HG02571 (cell line): ENCODE measurements around the gene PLA2G10.
"Not testable (repeated sequence)": the region's sequence is repeated elsewhere in the genome, so short reads cannot be mapped to it uniquely, and the experiment has no call there.

ENCODE experiments used
- ATAC-seq: cut with Tn5 transposase; IDR thresholded peaks from one replicate; pipeline ENCODE4 v1.9.1; 2021; ENCODE audit warnings: mild to moderate bottlenecking, moderate library complexity; ENCODE audit not compliant: unreplicated experiment

PLA2G10 gene

GRCh38 chr16:14694129-14694528, at the start of gene PLA2G10:
Gene PLA2G10, minus strand, starts transcription at chr16:14694308. Its CDS starts 79 bp downstream, at chr16:14694229.
- not testable (repeated sequence) for ATAC-seq

GRCh38 chr16:14742273-14743128, 48.4 kb upstream of the PLA2G10 start, which contains the start of gene NPIPA2:
Gene NPIPA2, plus strand, starts transcription at chr16:14742533. Its CDS starts 5,533 bp downstream, at chr16:14748066.
- peak; percentile 93 for ATAC-seq

GRCh38 chr16:14741794-14742193, 47.7 kb upstream of the PLA2G10 start:
- not testable (repeated sequence) for ATAC-seq

DNA sequence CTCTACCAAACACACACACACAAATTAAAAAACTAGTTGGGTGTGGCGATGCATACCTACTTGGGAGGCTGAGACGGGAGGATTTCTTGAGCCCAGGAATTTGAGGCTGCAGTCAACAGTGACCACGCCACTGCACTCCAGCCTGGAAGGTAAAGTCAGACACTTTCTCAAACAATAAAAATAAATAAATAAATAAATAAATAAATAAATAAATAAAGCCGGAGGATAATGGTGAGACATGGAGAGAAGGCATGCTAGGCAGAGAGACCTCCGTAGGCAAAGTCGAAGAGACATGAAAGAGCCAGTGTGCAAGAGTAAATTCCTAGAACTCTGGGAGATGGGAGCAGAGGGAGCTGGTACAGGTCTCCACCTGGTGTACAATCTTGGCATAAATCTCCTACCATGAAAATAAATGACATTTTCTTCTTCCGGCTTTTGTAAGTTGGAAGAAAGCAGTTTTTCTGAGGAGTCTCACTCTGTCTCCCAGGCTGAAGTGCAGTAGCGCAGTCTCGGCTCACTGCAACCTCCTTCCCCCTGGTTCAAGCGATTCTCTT, 46.8 kb upstream of the PLA2G10 start:
- ATAC-seq, result not testable (repeated sequence)

GRCh38 chr16:14733233-14733632, 39.1 kb upstream of the PLA2G10 start:
- ATAC-seq, result not testable (repeated sequence)

DNA sequence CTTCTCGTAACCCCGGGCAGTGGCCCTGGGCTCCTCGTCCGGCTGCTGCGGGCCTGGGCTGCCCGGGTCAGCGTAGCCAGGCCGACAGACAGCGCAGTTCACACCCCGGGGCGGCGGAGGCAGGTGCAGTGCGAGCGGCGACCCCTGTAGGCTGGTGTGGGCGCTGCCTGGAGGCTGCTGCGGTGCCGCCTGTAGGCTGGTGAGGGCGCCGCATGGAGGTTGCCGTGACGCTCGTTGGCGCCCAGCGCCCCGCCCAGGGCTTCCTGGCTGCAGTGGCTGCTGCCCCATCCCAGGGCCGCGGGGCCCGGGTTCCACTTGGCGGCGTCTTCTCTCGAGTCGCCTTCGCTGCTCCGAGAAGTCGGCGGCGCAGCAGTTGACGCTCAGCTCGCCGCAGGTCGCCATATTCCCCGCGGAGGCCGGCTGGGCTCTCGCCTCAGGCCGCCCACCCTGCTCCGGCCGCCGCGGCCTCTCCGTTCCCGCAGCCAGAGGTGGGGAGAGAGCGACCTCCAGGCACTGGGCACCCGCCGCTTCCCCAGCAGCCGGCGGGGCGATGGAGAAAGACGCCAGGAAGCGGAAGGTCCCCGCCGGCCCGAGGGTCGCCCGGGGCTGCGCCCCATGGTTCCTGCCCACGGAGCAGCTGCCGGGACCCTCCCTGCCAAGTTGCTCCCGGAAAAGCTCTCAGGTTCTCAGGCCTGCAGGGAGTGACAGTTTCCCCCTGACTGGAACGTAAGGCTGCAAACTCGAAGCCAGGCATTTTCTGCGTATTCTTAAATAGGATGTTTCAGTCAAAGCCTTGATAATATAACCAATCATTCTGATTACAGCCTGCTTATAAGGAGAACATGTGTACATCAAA, 9.3 kb upstream of the PLA2G10 start, which contains the start of gene NPIPA3:
TSS of gene NPIPA3 (plus strand) at position 256 of the 856 bp plus-strand sequence. CDS start 5,533 bp downstream, outside the sequence.
- ATAC-seq, result peak; percentile 94

GRCh38 chr16:14702672-14703071, 8.6 kb upstream of the PLA2G10 start:
- not testable (repeated sequence) for ATAC-seq

- not testable (repeated sequence) for ATAC-seq
Observed at GRCh38 chr16:14701859-14702258, 7.8 kb upstream of the PLA2G10 start.

- ATAC-seq, result not testable (repeated sequence)
Observed at GRCh38 chr16:14685870-14686793, 8.0 kb downstream of the PLA2G10 start.

GRCh38 chr16:14682121-14682520, 12.0 kb downstream of the PLA2G10 start:
- no peak for ATAC-seq

- no peak for ATAC-seq
Observed at GRCh38 chr16:14681115-14681514, 13.0 kb downstream of the PLA2G10 start.

DNA sequence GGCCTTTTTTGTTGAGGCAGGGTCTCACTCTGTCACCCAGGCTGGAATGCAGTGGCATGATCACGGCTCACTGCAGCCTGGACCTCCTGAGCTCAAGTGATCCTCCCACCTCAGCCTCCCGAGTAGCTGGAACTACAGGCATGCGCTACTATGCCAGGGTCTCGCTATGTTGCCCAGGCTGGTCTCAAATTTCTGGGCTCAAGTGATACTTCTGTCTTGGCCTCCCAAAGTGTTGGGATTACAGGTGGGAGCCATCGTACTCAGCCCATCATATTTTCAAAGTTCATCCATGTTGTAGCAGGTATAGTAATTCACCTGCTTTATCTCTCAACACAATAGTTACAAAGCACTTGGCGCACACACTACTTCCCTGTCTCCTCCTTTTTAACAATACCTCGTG, 13.7 kb downstream of the PLA2G10 start:
- not testable (repeated sequence) for ATAC-seq

- ATAC-seq, result no peak
Observed at GRCh38 chr16:14678748-14679497, 15.2 kb downstream of the PLA2G10 start.

- no peak for ATAC-seq
Observed at GRCh38 chr16:14677627-14678026, 16.5 kb downstream of the PLA2G10 start.

DNA sequence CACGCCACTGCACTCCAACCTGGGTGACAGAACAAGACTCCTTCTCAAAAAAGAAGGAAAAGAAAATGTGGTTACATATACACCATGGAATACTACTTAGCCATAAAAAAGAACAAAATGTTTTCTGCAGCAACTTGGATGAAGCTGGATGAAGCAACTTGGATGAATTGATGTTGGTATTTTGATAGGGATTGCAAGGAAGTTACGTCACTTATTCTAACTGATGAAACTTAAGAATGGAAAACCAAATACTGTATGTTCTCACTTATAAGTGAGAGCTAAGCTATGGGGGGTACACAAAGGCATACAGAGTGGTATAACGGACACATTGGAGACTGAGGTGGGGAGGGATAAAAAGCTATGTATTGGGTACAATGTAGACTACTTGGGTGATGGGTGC, 17.5 kb downstream of the PLA2G10 start:
- ATAC-seq, result no peak

DNA sequence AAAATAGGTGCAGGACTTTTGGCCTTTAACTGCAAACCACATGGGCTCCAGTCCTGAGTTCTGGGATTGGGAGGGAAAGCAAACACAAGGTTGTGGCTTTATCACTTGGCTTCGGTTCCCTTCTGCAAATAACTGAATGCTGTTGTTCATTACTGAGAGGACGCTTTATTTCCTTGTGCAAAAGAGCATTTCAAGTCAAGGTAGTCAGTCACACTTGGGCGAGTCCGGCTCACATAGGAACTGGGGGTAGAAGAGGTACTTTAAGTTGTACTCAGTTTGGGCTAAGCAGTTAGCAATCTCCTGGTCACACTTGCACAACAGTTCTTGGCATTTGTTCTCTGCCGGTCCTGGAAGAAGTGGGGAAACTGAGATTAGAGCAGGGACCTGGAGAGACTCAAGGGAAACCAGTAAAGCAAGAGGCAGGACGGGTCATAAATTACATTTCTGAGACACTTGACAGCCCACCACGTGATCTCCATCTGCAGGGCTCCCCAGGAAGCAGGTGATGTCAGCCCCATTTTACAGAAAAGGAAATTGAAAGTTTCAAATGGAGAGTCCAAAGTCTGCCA, 21.6 kb downstream of the PLA2G10 start:
- no peak for ATAC-seq

DNA sequence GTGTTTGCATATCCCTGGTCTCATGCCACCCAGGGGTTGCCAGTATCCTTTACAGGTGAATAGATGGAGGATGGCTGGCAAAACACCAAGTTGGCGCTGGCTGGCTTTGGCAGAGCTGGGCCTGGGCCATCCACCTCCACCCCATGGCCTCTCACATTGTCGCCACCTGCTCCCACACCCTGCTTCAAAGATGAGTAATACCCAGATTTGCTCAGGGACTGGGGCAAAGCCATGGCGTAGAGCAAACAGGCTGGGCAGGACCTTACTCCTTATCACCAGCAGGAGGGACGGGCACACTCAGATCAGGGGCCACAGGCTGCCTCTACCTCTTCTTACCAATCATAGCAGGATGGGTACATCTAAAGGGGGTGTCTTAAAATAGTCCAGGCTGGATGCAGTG, 24.3 kb downstream of the PLA2G10 start:
- ATAC-seq, result no peak

DNA sequence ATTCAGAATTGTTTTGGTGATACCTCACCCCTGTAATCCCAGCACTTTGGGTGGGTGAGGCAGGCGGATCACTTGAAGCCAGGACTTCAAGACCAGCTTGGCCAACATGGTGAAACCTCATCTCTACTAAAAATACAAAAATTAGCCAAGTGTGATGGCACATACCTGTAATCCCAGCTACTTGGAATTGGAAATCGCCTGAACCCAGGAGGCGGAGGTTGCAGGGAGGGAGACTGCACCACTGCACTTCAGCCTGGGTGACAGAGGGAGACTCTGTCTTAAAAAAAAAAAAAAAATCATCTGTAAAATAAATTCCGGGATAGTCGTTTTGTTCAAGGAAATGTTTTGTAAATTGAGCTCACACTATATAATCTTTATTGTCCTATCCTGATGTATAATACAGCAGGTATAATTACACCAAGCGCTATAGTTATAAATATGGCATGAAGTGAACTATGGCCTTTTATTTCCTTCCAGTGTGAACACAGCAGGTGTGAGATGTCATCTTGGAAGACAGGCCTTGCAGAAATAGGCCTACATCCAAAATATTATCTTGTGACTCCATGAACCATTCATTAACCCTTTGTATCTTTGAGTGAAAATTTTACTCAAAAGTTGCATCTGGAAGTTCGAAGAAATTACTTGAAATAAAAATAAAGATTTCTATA, 25.4 kb downstream of the PLA2G10 start:
- ATAC-seq, result no peak
